ENCODE data around the gene CMYA5. TPM values are rescaled to one million over a fixed set of nuclear protein-coding genes. Genes with fewer than 3 reads are reported as not detected.
A peak's percentile ranks its signal among the peaks of the same experiment; 100 is the strongest.

Gene CMYA5
- total RNA-seq, 1 donor from 2014 or later: 0.44 TPM

- no peak for DNase-seq (ENCODE audit: low read depth, low spot score)
- Mint-ChIP-seq H3K27me3 (ENCODE audit: low read depth) (no peaks in the 10 kb centered on the region), H3K36me3 (ENCODE audit: low read depth) (no peaks in the 10 kb centered on the region), H3K4me3 (no peak overlapping the region), H3K9me3 (no peaks in the 10 kb centered on the region), H3K27ac (ENCODE audit: unreplicated experiment) (no peak overlapping the region), H3K4me1 (peaks cover 4% of the 10 kb centered on the region)
- no peak for TF ChIP-seq CTCF (conservative IDR thresholded peaks at IDR 0.05)
Measured at GRCh38 chr5:79695526-79695925, 5.9 kb downstream of the CMYA5 start.

- Mint-ChIP-seq H3K36me3 (ENCODE audit: low read depth) (no peaks in the 10 kb centered on the region), H3K9me3 (no peaks in the 10 kb centered on the region), H3K27ac (ENCODE audit: unreplicated experiment) (no peak overlapping the region), H3K4me1 (no peaks in the 10 kb centered on the region), H3K27me3 (ENCODE audit: low read depth) (no peaks in the 10 kb centered on the region), H3K4me3 (no peak overlapping the region)
- no peak for DNase-seq (ENCODE audit: low read depth, low spot score)
- no peak for TF ChIP-seq CTCF (conservative IDR thresholded peaks at IDR 0.05)
Measured at GRCh38 chr5:79697222-79698170, 7.9 kb downstream of the CMYA5 start.

GRCh38 chr5:79699763-79700400 is 10.2 kb downstream of the CMYA5 start:
- no peaks in the 10 kb centered on the region for H3K4me1 Mint-ChIP-seq
- H3K27ac Mint-ChIP-seq (ENCODE audit: unreplicated experiment): no peak overlapping the region
- TF ChIP-seq CTCF (conservative IDR thresholded peaks at IDR 0.05): no peak

GRCh38 chr5:79702606-79703380 is 13.2 kb downstream of the CMYA5 start:
- peak; percentile 71 for TF ChIP-seq CTCF (conservative IDR thresholded peaks at IDR 0.05)
- peaks cover 3% of the 10 kb centered on the region for H3K36me3 Mint-ChIP-seq (ENCODE audit: low read depth)
- peaks cover 8% of the 10 kb centered on the region for H3K9me3 Mint-ChIP-seq
- no peak for DNase-seq (ENCODE audit: low read depth, low spot score)
- no peak overlapping the region for H3K27ac Mint-ChIP-seq (ENCODE audit: unreplicated experiment)
- H3K4me1 Mint-ChIP-seq: no peaks in the 10 kb centered on the region
- no peak overlapping the region for H3K4me3 Mint-ChIP-seq
- no peaks in the 10 kb centered on the region for H3K27me3 Mint-ChIP-seq (ENCODE audit: low read depth)

More at GRCh38 chr5:79699763-79700400, 10.2 kb downstream of the CMYA5 start:
- Mint-ChIP-seq H3K27me3 (ENCODE audit: low read depth) (no peaks in the 10 kb centered on the region), H3K9me3 (no peaks in the 10 kb centered on the region), H3K36me3 (ENCODE audit: low read depth) (no peaks in the 10 kb centered on the region), H3K4me3 (no peak overlapping the region)
- no peak for DNase-seq (ENCODE audit: low read depth, low spot score)

GRCh38 chr5:79703381-79703645 is 13.7 kb downstream of the CMYA5 start:
- Mint-ChIP-seq H3K9me3 (peaks cover 8% of the 10 kb centered on the region), H3K4me1 (no peaks in the 10 kb centered on the region), H3K27ac (ENCODE audit: unreplicated experiment) (no peak overlapping the region), H3K4me3 (no peak overlapping the region), H3K36me3 (ENCODE audit: low read depth) (peaks cover 3% of the 10 kb centered on the region), H3K27me3 (ENCODE audit: low read depth) (no peaks in the 10 kb centered on the region)
- TF ChIP-seq CTCF (conservative IDR thresholded peaks at IDR 0.05): no peak
- no peak for DNase-seq (ENCODE audit: low read depth, low spot score)

Data from neural crest cell (in vitro differentiated cells).